ENCODE results near the gene RERE.
A peak's percentile ranks its signal among the peaks of the same experiment; 100 is the strongest.
"Not testable (repeated sequence)": the region's sequence is repeated elsewhere in the genome, so short reads cannot be mapped to it uniquely, and the experiment has no call there.

The RERE gene

DNA sequence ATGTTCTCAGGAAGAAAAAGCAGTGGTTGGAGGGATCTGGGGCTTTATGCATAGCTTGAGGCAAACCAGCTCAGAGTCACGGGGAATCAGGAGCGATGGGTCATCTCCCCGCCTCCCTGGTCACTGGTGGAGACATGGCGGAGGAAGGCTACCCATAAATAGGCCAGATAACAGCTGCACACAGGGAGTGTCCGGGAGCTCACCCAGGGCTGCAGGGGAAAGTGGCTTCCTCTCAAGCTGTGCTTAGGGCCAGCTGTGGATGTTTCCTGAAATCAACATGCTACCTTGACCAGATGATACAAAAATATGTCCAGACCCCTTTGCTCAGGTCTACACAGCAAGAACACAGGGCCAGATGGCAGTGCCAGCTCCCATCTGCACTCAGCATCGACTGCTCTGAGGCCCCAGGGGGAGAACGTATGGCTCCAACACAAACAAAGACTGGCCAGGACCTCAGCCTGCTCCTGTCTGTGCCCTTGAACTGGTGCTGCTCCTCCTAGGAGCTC is 27.1 kb upstream of the RERE start:
- DNase-seq, result no peak

DNA sequence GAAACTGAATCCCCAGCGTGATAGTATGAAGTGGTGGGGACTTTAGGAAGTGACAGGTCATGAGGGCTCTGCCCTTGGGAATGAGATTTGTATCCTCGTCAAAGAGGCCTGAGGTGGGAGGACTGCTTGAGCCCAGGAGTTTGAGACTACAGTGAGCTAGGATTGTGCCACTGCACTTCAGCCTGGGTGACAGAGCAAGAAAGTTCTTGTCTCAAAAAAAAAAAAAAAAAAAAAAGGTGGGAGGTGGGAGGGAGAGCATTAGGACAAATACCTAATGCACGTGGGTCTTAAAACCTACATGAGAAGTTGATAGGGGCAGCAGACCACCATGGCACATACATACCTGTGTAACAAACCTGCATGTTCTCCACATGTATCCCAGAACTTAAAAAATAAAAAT is 24.0 kb upstream of the RERE start:
- no peak for DNase-seq

DNA sequence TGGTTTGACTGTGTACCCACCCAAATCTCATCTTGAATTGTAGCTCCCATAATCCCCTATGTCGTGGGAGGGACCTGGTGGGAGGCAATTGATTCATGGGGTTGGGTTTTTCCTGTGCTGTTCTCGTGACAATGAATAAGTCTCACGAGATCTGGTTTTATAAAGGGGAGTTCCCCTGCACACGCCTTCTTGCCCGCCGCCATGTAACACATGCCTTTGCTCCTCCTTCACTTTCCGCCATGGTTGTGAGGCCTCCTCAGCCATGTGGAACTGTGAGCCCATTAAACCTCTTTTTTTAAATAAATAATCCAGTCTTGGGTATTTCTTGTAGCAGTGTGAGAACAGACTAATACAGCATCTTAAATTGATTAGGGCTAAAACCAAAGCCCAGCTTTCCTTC is 22.6 kb upstream of the RERE start:
- DNase-seq, result no peak

DNA sequence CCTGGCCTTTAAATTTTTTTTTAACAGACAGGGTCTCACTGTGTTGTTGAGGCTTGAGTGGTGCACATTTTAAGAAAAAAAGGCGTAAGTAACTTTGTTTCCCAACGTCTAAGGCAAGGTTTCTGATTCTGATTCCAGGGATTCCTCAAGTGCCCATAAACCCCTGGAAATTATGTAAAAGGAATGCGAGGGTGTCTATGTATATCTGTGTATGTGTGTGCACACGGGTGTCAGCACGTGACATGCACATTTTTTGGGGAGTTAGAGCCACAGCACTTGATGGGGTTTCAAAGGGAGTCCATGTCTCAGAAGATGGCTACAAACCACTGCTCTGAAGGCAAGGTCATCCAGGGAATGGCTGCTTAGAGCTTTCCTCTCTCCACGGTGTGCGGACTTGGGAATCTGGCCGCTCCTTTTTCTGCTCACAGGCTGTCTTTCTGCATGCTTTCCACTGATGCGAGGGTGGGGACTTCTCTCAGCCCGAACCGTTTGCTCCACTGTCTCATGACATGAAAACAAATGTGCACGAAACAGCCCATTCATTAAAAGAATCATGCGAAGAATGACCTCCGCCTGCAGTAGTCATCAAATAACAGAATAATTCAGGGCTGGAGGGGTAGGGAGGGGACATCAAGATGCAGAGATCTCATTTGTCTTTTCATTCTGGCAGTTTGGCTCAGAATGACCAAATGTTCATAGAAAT is 18.7 kb upstream of the RERE start:
- peak in 6 of 58 donors; percentile 1 to 22 (median 8) for DNase-seq

DNA sequence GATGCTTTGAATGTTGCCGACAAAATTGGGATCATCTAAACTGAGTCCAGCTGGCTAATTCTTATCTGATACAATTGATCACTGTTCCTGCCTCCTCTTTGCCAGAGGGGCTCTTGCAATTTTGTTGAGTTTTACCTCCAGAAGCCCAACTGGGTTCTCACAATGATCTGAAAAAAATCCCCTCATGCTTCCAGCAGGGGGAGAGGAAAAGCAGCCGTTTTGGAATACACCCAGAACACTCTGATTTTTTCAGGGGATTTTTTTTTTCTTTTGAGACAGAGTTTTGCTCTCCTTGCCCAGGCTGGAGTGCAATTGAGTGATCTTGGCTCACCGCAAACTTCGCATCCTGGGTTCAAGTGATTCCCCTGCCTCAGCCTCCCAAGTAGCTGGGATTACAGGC is 13.9 kb upstream of the RERE start:
- no peak for DNase-seq

DNA sequence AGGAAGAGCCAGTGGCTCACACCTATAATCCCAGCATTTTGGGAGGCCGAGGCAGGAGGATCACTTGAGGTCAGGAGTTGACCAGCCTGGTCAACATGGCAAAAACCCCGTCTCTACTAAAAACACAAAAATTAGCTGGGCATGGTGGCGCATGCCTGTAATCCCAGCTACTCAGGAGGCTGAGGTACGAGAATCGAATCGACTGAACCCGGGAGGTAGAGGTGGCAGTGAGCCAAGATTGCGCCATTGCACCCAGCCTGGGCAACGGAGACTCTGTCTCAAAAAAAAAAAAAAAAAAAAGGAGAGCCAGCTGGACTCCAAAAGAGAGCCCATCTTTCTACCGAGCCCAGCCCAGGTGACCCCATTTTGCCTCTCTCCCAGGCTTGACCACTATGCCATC is 13.3 kb upstream of the RERE start:
- not testable (repeated sequence) for DNase-seq

DNA sequence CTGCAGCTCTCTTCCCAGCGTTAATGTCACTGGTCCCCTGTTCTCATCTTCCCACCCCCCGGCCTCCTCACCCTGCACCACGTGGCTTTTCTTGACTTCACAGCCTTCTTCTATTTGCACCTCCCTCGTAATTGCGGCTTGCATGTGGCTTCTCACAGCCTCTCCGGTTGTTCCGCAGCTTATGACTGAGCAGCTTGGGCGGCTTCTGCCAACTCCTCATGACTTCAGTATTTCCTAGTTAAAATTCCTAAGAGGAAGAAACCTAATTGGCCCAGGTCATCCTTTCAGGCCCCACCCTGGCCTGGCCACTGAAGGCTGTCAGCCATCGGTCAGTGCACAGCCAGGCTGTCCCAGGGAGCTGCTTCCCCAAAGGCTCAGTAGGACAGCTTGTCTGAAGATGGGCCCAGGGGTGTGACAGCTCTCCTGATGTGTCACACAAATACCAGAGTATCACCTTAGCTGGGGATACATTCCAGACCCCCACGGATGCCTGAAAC is 8.6 kb upstream of the RERE start:
- no peak for DNase-seq

DNA sequence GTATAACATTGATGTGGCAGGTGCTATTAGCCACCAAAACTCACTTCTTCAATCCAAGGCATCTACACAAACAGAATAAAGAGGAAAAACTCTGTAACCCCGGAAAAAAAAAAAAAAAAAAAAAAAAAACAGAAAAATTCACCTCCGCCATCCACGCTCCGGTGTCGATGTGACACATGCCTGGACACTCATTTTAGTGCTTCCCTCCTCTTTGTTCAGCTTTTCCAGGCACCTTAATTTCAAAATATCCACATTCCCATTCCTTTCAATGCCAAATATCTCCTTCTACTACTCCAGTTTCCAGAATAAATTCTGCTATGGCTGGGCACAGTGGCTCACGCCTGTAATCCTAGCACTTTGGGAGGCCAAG is 5.8 kb upstream of the RERE start:
- DNase-seq, result no peak

DNA sequence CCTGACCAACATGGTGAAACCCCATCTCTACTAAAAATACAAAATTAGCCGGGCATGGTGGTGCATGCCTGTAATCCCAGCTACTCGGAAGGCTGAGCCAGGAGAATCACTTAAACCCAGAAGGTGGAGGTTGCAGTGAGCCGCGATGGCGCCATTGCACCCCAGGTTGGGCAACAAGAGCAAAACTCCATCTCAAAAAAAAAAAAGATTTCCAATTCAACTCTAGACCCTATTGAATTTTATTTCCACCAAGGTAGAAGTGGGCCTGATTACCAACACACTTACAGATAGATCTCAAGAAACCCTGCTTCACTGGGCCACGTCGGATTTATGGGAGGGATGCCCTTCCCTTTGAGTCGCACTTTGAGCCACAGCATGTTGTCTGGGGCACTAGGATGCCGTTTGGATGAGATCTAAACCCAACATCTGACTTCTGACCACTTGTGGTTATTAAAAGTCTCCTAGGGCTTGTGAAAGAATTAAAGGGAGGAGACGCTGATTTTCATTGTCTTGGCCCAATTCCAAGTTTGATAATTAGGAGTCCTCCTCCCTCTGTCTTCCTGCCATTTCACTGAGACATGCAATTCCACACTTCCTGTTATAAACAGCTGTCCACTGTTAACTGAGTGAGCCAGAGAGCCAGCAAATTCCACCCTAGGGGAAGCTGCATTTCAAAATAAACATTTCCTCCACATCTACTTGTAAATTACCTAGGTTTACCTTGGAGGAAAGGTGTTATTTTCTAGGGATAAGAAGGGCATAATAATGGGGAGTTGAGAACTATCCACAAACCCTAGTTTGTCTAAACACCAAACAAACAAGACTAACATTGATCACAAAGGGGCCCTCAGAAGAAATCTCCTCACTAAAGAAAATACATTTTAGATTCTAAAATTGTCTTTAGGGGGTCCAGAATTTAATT is 5.2 kb upstream of the RERE start:
- no peak for DNase-seq

DNA sequence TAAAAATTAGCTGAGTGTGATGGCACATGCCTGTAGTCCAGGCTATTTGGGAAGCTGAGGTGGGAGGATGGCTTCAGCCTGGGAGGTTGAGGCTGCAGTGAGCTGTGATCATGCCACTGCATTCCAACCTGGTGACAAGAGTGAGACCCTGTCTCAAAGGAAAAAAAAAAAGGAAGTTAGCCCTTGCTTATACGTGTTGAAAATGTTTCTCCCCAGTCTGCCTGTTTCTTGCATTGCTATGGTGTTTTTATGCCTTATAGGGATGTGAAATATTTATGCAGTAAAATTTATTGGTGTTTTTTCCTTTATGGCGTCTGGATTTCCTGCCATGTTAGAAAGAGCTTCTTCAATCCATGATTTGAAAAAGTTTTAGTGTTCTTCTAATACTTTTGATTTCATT is 3.6 kb upstream of the RERE start:
- DNase-seq, result no peak

DNA sequence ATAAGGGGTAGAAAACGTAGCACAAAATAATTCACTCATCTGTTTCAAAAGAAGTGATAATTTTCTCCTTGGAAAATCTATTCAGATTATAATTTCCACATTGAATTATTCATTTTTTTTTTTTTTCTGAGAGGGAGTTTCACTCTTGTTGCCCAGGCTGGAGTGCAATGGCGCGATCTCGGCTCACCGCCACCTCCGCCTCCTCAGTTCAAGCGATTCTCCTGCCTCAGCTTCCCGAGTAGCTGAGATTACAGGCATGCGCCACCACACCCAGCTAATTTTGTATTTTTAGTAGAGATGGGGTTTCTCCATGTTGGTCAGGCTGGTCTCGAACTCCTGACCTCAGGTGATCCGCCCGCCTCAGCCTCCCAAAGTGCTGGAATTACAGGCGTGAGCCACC is 1.3 kb upstream of the RERE start:
- DNase-seq, result not testable (repeated sequence)

DNA sequence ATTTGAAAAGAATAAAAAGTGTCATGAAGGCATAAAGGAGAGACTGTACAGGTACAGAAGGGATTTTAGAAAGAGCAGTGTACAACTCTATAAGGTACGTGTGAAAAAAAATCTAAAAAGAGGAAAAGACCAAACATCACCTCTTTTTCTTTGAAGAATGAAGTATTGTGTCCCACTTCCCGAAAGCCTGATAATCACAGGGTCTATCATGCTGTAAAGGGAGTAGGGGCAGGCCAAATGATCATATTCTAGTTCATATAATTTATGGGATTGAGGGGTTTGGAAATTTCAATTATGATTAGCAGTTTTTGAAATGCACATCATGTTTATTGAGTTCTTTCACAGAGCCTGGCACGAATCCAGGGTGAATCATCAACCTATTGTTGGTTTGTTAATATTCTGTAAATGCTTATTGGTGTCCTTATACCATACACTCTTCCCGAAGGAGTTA is 910 bp upstream of the RERE start:
- DNase-seq, result peak in 8 of 58 donors; percentile 2 to 86 (median 9)

DNA sequence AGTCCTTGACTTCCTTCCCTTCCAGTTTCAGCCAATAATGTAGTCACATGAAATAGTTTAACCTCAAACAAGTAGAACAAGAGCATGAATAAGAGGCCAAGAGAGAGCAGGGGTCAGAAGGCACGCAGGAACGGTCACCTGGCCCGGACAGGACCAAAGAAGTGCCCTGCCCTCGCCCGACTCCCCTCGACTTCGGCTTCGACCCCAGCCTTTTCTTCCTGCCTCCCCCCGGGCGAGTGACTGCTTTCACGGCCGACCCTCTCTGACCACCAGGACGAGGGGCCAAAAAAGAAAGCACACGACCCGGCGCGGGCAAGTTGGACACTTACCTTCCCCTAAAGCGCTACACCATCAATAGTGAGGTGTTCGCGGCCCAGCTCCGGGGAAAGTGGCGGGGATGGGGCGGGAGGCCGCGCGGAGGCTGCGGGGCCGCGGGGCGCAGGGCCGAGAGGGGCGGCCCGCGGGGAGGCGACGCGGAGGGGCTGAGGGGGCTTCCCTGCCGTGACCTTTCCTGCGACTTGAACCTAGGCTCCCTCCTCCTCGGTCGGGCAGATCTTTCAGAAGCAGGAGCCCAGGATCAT is 519 bp downstream of the RERE start:
- peak in 19 of 58 donors; percentile 6 to 54 (median 33) for DNase-seq

DNA sequence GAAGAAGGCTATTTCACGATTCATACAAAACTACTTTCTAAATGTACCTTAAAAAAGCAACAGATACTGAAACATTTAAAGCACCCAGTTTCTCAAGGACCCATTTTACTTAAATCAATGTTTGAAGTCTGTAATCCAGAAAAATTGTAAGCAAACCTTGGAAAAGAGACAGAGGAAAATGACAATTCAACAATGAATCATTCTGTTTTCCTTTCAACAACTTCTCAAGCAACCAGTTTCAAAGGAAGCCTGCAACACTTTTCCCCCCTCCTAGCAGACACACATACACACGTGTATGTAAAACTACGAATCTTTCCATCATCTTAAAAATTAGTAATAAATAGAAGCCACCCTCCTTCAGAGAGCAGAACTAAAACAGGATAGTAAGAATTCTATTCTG is 1.2 kb downstream of the RERE start:
- peak in 1 of 58 donors; percentile 15 for DNase-seq

DNA sequence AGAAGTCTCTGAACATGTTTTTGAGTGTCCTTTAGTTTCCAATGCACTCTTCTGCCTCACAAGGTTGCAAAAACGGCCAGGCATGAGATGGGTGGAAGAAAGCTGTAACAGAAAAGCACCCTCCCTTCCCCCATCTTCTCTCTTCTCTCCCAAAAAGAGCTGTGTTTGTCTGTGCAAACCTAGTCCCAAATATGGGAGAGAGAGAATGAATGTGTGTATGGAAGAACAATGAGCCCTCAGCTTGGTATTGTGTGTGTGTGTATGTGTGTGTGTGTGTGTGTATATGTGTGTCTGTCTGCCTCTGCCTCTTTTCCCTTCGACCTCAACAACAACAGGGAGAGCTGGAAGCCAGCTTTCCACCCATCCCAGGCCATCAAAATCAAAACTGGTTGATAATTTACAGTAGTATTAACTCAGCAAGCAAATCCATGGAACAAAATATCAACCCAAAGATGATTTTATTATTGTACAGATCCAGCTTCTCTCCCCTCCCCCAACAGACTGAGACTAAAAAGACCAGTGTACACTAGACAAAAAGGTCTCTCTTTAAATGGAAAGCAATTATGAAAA is 1.8 kb downstream of the RERE start:
- DNase-seq, result peak in 37 of 58 donors; percentile 8 to 83 (median 33)

DNA sequence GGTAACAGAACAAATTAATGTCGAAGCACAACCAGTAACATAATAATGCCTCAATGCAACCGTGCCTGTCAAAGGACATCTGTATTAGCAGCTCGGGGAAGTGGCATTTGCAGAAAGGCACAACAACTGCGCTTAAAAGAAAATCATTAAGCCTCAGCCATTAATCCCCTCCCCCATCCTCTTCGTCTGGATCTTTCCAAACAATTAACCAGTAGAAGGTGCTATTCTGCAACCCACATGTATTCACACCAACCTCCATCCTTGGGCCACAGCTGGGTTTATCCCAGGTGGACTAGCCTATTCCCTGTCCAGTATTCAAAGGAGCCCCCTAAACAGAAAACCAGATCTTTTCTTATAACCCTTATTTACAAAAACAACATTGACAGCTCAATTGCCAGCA is 2.6 kb downstream of the RERE start:
- DNase-seq, result peak in 12 of 58 donors; percentile 4 to 60 (median 20)

DNA sequence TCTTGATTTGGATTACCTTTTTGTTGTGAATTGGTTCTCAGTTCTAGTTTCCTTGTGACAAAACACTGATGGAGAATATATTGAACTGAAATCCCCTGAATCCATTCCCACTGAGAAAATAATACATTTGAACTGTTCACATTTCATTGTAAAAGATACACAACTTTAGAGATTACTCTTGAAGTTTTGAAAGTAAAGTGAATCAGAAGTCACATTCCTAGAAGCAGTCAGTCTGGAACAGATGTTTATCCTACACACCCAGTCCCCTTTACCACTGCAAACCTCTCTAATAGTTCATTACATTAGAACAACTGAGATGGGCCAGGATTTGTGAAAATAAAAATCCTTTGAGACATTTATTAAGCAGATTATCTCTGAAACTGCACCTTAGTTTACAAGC is 3.4 kb downstream of the RERE start:
- DNase-seq, result no peak

DNA sequence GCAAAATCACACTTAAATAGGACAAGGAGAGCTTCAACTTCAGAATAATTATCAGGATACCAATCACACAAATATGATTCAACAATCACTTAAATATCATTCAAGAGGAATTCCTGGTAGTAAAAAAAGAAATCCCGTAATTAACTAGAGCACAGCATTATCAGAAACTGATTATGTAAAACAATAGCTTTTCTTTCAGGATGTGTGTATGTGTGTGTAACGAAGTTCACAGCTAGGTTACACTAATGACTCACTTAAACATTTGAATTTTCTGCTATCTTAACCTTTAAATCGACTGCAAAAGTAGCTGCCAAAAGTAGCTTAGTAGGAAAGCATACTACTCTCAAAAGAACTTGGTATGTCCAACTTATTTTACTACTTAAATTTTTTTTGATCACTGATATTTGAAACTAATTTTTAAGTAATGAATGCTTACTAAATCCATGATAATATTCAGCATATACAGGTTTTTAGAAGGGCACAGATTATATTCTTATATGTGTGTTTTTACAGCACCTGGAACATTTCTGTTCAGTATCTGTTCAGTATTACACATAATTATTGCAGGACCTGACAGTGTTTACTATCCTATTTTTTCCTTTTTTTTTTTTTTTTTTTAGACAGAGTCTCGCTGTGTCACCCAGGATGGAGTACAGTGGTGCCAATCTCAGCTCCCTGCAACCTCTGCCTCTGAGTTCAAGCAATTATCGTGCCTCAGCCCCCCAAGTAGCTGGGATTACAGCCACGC is 4.2 kb downstream of the RERE start:
- DNase-seq, result no peak

DNA sequence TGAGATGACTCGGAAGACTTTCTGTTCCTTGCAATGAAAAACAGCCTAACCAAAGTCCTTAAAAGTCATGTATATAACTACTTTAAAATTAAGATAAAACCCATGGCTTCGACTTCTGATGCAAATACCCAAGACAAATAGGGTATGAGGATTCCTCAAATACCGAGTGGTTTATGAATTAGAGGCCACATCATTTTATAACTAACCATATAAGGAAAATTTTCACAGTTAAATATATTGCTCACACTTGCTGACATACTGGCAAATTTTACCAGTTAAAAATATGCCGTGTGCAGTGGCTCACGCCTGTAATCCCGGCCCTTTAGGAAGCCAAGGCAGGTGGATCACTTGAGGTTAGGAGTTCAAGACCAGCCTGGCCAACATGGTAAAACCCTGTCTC is 5.4 kb downstream of the RERE start:
- no peak for DNase-seq

DNA sequence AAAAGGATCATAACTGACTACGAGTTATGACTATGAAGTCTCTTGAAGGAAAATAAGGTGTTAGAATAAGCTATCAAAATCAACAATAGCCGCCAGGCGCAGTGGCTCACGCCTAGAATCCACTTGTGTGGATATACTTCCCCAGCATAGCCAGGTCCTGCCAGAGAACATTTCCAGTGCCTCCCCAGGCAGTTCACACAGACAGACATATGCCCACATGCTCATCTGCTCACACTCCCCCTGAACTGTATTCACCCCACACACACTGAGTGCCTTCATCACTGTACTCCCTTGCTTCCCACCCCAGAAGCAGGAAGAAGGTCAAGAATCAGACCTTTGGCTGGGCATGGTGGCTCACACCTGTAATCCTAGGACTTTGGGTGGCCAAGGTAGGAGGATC is 6.5 kb downstream of the RERE start:
- no peak for DNase-seq

DNA sequence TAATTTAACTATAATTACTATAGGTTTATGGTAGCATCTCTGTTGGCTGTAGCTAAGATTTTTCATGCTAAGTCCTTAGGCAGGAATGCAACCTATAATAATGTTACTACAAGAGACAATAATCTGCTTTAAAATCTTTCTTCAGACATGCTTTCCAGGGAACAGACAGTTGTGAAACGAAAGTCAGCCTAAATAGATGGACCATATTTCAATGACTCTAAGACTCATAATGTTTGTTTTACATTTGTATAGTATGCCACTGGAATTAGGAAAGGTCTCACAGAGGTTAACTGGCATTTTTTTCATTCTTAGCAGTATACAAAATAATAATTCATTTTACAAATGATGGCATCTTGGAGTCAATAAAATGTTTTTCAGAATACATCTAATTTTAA is 8.1 kb downstream of the RERE start:
- DNase-seq, result no peak

Measured in anterior cingulate cortex (tissue), 58 donors.